Fibroblast of skin of abdomen (primary cell): Measurements from ENCODE around the gene SLIT1. TPM values are rescaled to one million over a fixed set of nuclear protein-coding genes. Genes with fewer than 3 reads are reported as not detected.

Experiments used
- DNase-seq: peaks from one replicate; pipeline ENCODE4 v3.0.0-alpha.2; 2013
- polyA plus RNA-seq, 2 experiments: library from polyadenylated mRNA; unstranded; fragments of 120-200 nt; gene quantifications; one replicate each; pipeline ENCODE4 v1.2.1, GENCODE V29; 2013; ENCODE audit not compliant: insufficient read length in 2 of 2

SLIT1 gene
- polyA plus RNA-seq (2013, experiment 1 of 2; ENCODE audit: insufficient read length) = 0.09 TPM
- 0.04 TPM for polyA plus RNA-seq (2013, experiment 2 of 2; ENCODE audit: insufficient read length)

DNA sequence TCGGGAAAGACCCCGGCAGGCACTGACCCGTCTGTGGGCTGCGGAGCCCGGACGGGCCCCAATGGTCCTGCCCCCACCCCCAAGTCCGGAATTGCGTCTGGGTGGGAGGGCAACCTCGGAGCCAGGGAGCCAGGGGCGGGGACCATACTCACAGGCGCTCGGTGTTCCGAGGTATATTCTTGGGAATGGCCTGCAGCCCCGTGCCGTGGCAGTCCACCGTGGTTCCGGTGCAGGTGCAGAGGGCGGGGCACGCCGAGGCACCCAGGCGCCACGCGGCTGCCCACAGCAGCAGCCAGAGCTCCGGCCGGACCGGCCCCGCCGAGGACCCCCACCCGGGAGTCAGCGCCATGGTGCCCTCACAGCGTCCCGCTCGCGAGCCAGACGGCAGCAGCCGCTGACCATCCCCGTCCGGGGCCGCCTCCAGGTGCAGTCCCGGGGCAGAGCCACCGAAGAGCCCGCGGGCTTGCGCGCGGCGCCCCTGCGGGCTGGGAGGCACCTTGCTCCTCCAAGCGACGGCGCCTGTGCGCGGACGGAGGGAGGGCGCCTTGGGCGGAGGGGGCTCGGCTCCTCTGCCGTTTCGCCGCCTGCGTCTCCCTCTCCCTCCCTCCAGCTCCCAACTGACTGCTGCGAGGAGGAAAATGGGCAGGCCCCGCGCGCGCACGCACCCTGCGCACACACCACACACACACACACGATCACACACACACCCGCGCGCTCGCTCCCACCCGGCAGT, at the start of gene SLIT1:
TSS of gene SLIT1 (minus strand) at position 634 of the 733 bp plus-strand sequence. CDS start at position 349, 285 bp downstream.
- DNase-seq = no peak

DNA sequence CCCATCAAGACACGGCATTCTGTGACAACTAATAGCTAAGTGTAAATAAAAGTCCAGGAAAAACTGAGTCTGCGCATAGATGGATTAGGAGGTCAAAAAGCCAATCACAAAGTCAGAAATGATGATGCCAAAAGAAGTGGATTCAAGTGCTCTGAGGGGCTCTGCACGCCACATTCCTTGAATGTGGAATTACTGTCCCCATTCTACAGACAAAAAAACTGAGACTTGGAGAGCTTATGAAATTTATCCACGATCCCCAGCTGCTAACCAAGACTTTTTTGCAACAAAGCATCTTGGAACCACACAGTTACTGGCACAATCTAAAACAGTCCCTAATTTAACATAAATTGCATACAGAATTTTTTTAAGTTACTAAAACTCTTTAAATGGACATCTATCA, 49.6 kb upstream of the SLIT1 start:
- DNase-seq = no peak

DNA sequence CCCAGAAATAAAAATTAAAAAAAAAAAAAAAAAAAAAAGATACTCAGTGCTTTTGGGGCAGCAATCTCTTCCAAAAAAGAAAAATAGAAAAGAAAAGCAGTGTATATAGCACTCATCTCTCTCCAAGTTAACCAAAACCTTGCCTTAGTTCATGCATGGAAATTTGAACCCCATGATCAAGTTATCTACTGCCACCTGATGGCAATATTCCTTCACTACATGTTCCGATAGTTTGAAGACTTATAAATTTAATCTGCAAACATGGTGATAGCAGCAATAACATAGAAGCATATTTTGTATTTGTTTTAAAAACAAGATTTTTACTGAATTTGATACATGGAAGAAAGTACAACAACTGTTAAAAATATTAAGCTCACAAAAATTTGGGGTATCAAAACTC, 48.6 kb upstream of the SLIT1 start:
- DNase-seq = peak; percentile 44

DNA sequence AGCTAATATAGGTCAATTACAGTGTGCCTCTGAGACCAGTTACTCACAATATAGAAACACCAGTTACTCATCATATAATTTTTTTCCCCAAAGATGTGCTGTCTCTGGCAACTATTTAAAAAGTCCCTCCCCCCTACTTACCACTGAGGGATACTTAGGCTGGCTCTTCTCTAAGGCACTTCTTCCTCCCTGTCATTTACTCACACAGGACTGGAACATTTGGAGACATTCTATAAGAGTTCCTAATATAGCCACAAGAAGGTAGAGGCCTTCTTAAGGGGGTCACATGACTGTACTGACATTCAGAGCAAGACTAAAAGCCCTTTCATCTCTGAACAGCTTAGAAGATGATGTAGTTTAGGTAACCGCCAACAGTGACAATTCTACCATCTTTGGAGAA, 44.4 kb upstream of the SLIT1 start:
- DNase-seq = peak; percentile 28

DNA sequence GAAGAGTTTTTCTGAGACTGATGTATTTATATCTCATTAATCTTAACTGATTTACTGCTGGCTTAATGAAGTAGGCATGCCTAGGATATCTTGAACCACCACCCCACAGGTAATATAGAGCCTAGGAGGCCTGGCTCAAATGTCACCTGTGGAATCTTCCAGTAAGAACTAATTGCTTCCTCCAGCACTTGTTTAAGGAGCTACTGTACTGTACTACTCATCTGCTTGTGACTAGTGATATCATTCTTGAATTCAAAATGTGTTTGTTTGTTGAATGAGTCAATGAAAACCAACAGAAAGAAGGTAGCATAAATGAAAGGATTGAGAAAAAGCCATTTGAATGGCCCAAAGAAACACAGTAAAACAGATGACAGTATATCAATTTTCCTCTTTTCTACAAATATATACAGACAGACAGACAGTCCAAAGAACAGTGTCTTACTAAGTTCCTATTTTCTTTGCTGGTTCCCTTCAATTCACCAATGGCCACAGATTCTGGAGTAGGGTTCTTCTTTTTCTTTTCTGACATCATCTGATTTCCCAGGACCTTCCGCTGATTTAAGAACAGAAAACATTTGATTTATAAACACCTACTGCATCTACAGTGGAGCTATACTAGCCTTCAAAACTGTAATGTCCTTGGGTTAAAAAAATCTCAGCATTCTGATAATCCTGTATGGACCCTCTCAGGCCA, 43.7 kb upstream of the SLIT1 start:
- DNase-seq = no peak

DNA sequence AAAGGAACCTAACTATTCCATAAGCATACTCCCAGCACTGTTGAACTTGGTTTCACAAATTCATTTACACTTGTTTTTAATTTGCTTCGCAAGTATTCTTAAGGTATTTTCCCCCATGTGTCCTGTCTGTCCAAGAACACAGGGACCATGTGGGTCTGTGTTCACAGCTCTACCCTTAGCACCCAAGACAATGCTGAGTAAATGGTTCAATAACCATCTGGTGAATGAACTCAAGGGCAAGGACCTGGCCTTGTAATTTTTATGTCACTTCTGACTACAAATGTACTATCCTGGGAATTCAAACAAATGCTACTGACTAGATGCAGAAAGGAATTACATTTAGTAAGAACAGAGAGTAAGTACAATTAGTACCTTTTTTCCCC, 43.0 kb upstream of the SLIT1 start:
- DNase-seq = no peak

DNA sequence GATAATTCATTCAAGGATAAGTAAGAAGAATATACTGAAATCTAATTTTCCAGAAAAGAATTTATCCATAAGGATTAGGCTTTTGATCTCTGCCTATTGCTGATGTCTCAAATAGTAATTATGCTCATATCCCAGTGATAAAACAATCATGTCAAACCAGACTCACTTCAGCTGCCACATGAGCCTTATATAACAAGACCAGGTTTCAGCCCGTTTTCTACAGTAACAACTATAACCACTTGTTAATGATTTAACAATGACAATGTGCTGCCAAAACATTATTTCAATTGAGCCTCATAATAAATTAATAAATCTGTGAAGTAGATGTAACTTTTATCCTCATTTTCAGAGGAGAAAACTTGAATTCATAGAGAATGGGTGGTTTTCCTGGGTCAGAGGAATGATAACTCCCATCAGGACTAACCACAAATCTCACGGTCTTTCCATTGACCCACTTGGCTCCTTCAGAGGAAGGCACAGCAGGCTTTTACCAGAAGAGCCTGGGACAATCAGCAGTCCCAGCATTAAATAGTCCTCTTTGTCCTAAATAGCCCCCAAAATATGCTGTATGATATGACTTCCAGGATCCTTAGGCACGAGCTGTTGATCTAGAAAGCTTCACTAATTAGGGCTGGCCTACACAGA, 42.5 kb upstream of the SLIT1 start:
- DNase-seq = no peak

DNA sequence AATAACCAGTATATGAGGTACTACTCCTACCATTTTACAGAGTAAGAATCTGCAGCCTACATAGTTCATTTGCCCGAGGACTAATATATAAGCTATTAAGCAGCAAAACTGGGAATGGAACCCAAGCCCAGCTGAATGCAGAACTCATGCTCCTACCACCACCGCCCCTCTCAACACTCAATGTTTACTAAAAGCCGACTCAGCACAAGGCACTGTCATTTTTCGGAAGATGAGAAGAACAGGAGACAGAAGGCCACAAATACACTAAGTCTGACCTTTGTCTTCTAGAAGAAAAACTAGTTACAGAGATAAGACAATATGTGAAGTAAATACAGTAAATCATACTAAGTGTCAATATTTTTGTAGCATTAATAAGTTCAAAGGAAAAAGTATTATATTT, 40.6 kb upstream of the SLIT1 start:
- DNase-seq = no peak

DNA sequence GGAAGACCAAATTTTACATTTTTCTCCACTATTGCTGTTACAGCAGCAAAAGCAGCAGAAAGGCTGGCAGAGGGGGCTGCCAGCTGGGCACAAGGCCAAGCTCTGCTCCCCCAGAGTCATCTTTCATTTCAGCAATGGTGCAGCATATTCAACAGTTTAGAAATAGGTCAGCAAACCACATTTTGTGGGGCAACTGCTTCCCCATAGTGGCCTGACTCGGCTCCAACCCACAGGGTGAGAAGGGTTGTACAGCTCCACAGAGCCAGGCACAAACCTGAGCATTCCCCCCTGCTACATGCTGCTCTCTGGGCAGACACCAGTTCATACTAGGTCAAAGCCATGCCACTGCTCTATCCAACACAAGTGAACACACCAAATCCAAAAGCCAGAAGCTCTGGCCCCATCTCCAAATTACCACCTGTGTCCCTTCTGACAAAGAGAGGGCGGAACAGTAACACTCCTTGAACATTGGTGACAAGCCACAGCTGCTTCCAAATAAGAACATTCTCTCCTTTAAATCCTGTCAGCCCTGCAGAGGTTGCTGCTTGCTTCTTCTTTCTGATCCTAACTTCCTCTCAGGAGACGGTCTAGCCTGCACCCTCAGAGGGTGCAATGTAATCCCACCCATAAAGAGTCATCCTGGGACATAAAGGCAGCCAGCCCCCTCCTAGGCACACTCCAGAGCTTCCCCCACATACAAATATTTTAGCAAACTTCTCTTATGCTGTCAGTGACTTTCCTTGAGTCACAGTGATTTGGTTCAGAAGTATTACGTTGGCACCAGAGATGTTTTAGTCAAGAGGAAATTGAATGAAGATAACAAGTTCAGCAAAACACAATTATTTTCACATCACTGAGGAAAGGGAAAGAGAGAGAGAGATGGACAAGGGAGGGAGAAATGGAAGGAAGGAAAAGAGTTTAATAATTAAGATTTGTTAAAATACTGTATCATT, 39.0 kb upstream of the SLIT1 start:
- DNase-seq = no peak

DNA sequence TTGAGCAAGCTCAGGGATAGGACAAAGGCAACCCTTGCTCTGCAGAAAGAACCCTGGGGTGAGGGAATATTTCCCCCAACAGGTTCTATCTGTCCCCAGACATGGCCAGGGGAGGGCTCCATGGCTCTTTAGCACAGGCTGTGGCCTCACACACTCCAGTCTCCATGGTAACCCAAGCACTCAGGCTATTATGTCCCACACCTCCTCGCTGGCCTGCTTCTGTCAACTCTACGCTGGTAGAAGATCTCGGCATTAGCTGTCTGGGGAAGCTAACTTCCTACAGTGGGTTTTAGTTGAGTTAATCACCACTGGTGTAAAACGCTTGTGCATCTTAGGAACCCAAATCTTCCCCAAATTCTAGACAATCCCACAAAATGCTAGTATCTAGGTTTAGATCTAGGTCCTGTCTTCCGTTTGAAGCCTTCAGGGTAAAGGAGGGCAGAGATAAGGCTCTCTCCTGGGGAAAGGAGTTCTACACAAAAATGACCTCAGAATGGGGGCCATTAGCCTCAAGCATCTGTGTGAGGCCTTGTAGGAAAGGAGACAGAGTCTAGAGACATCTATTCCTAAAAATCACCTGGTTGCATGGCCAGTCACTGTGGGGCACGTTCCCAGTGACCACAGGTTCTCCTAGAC, 36.7 kb upstream of the SLIT1 start:
- DNase-seq = no peak

DNA sequence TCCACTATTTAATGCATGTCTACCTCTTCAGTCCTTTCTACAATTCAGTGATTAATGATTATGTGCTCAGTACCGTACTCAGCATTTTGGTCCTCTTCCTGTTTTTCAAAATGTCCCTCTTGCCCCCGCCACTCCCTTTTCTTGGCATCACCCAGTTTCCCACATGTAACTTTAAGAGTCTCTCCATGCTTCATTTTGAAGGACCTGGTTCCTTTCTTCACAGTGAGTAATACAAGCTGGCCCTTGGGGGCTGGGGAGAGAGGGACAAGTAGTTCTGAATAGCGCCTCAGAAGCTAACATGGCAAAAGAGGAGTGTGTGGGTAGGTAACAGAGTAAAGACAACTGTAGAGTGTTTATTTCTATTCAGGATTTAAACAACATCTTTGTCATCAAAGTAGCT, 34.6 kb upstream of the SLIT1 start:
- no peak for DNase-seq

DNA sequence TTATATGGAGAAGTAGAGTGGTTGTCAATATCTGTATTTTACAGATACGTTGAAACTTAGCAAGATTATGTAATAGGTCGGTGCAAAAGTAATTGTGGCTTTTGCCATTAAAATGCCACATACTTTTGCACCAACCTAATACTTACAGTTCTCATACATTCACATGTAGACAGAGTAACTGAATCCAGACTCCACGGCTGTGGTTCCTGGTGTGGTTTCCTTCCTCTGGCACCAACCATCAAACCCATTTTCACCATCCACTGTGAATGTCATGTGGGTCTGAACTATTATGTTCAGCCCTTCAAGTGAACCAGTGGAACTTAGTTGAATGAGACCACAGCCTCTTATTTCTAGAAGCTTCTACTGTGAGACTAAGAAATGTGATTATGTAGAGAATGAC, 31.5 kb upstream of the SLIT1 start:
- peak; percentile 31 for DNase-seq

DNA sequence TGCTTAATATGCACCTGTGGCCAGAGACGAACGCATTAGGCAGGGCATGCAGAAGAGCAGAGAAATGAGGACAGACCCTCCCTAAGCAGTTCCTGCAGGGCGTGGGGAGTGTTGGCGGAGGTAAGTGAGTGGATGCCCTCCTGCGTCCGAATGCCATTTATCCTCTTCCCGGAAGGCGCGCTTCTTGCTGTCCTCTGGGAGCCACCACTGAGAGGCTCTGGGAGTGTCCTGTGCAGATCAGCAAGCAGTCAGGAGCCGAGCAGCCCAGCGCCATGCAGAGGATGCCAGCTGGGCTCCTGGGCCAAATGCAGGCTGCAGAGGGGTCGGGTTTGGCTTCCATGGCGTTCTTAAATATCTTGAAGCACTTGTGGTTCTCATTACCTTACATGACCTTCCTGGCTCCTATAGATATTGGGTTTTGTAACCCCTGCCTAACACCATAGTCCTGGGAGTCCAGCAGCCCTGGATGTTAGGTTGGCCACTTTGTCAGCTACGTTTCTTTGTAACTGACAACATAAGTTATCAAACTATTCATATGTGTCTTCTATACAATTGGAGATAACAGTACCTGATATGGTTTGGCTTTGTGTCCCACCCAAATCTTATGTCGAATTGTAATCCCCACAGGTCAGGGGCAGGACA, 30.0 kb upstream of the SLIT1 start:
- no peak for DNase-seq

DNA sequence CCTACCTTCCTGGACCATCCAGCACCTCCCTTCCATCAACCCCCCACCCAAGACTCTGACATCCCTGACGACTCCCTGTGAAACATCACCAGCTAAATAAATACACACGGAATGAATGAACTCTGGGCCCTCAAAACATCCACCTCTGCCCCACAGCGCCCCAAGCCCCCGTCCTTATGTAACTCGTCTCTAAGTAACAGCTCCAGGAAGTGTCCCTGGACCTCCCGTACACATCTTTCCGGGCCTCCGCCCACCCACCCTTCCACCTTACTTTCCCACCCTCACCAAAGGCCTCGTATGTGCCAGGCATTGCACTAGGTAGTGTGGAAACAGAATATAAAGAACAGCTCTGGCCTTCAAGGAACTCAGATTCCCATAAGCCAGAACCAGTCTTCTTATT, 27.7 kb upstream of the SLIT1 start:
- DNase-seq = no peak

DNA sequence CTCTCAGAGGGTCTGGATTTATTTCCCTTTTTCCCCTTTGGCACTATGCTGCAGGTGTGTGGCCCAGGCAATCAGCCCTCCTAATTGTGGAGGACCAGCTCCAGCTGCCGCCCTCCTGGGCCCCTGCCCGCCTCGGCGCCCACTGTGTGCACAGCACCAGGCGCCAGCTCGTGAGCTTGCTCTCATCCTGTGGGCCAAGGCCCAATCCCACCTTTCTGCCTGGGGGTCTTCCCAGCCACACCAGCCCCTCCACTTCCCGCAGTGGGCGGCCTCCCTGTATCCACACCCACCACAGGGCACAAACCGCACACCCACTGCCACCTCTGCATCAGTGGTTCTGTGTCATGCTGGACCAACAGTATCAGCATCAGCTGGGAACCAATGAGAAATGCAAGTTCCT, 25.5 kb upstream of the SLIT1 start:
- no peak for DNase-seq

DNA sequence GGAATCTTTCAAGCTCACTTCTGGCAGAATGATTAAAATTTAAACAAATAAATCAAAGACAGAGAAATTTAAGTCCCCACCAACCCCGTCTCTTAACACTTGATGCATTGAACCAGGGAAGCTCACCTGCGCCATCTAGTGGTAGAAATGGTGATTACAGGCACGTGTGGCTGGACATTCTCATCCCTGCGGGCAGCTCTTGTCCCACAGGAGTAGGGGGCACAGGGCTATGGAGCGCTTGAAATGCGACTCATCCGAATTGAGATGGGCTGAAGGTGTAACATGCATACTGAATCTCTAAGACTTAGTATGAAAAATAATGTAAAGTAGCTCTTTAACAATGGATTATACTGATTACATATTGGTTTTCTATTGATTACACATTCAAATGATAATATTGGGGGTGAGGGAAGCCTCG, 24.8 kb upstream of the SLIT1 start:
- DNase-seq = peak; percentile 49

DNA sequence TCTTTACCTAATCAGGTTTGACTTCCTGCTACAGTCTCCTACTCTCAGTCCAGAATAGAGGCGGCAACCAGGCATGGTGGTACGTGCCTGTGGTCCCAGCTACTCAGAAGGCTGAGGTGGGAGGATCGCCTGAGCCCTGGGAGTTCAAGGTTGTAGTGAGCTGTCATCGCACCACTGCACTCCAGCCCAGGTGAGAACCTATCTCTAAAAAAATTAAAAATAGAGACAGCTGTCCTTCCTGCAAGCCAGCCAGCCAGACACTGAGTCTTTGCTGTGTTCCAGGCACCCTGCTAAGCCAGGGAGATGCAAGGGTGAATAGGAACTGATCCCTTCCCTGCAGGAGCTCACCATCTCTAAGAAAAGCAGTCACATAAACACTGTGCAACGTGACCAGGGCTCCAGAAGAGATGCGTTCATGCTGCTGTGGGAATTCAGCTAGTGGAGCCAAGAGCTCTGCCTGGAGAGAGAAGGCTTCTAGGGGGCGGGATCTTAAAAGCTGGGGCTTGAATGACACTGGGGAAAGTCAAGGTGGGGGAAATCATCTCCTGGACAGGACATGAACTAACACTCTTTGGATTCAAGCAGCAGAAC, 22.1 kb upstream of the SLIT1 start:
- no peak for DNase-seq

DNA sequence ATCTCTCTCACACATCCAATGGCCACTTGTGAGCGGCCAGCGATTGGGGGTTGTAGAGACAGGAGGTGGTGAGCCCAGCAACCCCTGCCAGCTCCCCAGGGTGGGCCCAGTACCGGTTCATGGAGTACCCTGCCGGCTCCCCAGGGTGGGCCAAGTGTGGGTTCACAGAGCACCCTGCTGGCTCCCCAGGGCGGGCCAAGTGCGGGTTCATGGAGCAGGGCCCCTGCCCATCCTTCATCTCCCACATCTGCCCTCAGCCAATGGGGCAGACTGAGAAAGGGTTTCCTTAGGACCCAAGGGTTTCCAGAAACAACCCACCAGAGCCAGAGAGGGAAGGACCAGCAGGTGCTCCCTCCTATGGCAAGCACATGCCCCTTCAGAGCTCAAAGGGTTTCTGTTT, 21.4 kb upstream of the SLIT1 start:
- no peak for DNase-seq

DNA sequence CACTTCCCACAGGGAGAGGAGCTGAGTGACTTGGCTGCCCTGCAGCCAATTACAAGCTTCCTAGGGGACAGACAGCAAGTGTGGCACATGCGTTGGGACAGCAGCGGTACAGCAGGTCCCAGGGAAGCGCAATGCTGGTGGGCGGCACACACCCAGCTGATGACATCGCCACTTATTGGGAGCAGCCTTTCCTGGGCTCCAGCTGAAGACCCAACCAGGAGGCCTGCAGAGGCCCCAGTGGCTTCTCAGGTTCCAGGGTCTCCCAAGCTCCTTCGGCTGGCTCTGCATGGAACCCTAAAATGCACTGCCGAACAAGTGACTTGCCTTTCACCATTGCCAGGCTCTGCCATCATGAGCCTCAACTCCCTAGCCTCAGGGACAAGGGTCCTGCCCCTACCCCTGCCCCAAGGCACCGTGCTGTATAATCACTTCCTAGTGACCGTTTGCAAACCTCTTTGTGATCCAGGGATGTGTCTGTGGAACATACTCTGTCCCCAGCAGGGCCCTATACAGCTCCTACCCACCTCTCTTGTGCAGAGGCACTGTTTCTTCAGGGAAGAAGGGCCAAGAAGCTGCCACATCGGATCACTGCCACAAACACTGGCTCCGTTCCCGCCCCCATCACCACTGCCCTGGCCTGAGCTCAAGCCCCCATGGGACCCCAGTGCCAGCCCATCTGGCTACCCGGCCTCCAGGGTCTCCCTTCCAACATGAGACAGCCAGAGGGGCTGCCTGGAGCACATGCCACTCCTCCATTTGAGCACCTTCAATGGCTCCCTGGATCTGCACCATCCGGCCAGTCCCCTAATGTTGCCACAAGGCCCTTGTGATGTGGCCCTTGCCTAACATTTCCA, 19.3 kb upstream of the SLIT1 start:
- no peak for DNase-seq

DNA sequence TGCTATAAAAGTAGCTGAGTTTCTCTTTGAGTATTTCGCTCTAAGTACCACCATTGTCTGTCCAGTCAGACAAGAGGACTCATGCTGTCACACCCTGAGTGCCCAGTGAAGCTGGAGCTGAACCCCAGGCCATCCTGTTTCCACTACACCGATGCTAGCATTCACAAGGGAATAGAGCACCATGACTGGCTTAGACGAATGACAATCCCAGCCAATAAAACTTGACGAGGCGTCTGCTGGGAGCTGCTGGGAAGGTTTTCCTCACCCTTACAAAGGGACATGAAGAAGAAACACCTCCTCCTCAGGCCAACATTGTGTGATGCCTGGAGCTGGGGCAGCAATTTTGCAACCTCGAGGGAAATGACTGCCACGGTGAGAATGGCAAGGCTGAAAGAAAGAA, 17.5 kb upstream of the SLIT1 start:
- DNase-seq = no peak
